Uterus (tissue), 4 donors: ENCODE data around the gene GRIN1. TPM values are rescaled to one million over a fixed set of nuclear protein-coding genes. Genes with fewer than 3 reads are reported as not detected.

Experiments used
- DNase-seq, 2 donors: peaks; one replicate each; pipeline ENCODE4 v3.0.0-alpha.2; 2019 to 2020
- H3K27ac ChIP-seq, 2 donors: fragments of 200-600 bp; sonication (generic); 1 replicate in 1 of 2; 2 replicates in 1 of 2; pipeline ENCODE4 v1.5.1; 2016 to 2018
- H3K27me3 ChIP-seq, 2 donors: fragments of 200-600 bp; sonication (generic); one replicate each; pipeline ENCODE4 v1.5.1; 2018 to 2019; ENCODE audit warnings: control low read depth in 1 of 2
- H3K36me3 ChIP-seq, 2 donors: fragments of 200-600 bp; sonication (generic); one replicate each; pipeline ENCODE4 v1.5.1; 2019; ENCODE audit warnings: control low read depth in 1 of 2
- H3K4me1 ChIP-seq, 2 donors: fragments of 200-600 bp; sonication (generic); one replicate each; pipeline ENCODE4 v1.5.1; 2018 to 2019; ENCODE audit warnings: control low read depth in 1 of 2
- H3K4me3 ChIP-seq, 2 donors: fragments of 200-600 bp; sonication (generic); 1 replicate in 1 of 2; 2 replicates in 1 of 2; pipeline ENCODE4 v1.5.1; 2018 to 2019; ENCODE audit warnings: mild to moderate bottlenecking in 1 of 2
- H3K9me3 ChIP-seq, 2 donors: fragments of 200-600 bp; sonication (generic); one replicate each; pipeline ENCODE4 v1.5.1; 2019; ENCODE audit warnings: control low read depth in 1 of 2
- CTCF ChIP-seq, 4 experiments: fragments of 200-600 bp in 2 of 4; fragments of 450-650 bp in 2 of 4; sonication (generic) in 2 of 4; IDR thresholded peaks; one replicate each; pipeline ENCODE4 v1.5.1; 2016 to 2019; ENCODE audit warnings: antibody characterized with exemption in 4 of 4, mild to moderate bottlenecking in 2 of 4, moderate library complexity in 1 of 4
- POLR2A ChIP-seq, 2 donors: fragments of 450-650 bp; IDR thresholded peaks; one replicate each; pipeline ENCODE4 v1.6.1; 2016; ENCODE audit warnings: antibody characterized with exemption in 2 of 2, mild to moderate bottlenecking in 1 of 2, moderate library complexity in 1 of 2
- intact Hi-C: fragments of 100-400 bp; cut with DNase I; formaldehyde crosslinking; loops from one replicate; pipeline ENCODE4 v1.15.1; 2023; ENCODE audit warnings: low total_unique reads
- total RNA-seq, 4 donors: library from RNA; depleted of rRNA in 3 of 4; stranded (reverse); fragments of >200 nt in 3 of 4; gene quantifications; one replicate each; pipeline versions ENCODE4 v1.1.0 to v1.2.4, GENCODE V29; 2014 to 2023
- donor health status: DM: yes; HTN: yes; CAD: no.

The GRIN1 gene
- total RNA-seq, 4 donors from 2014 or later = not detected

DNA sequence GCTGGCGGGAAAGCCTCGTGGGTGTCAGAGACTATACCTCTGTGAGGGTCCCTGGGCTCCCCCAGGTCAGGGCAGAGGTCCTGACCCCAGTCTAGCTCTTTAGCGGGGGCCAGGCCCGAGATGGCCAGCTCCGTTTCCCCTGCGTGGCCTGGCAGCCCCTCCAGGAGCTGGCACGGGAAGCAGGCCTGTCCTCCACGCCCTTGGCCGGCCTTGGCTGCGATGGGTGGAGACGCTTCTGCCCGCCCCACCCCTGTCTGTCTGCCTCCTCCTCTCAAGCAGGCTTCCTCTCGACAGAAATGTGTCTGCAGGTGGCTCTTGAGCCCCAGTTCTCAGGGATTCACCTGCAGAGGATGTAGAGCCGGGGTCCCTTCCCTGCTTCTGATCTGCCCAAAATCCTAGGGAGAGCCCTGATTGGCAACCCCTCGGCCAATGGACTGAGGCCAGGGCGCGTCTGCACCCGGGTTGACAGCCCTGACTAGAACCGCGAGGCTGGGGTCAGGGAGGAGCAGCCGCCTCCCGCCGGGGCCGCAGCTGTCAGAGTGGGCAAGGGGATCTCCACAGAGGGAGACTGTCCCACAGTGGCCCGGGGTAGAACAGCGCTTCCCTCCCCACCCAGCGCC is 2.6 kb upstream of the GRIN1 start:
- intact Hi-C loops = no loop called here
- peaks cover 0 to 37% of the 10 kb centered on the region in 2 donors for H3K27me3 ChIP-seq
- no peaks in the 10 kb centered on the region for H3K9me3 ChIP-seq
- no peak overlapping the region for H3K4me3 ChIP-seq
- no peak overlapping the region for H3K27ac ChIP-seq
- H3K4me1 ChIP-seq = peaks cover 0 to 12% of the 10 kb centered on the region in 2 donors
- TF ChIP-seq CTCF (IDR thresholded peaks at IDR 0.05) = no peak
- TF ChIP-seq POLR2A (IDR thresholded peaks at IDR 0.05) = no peak
- no peak for DNase-seq
- H3K36me3 ChIP-seq = no peaks in the 10 kb centered on the region

GRCh38 chr9:137136881-137137607 is 1.9 kb upstream of the GRIN1 start:
- Histone ChIP-seq H3K4me3 (no peak overlapping the region), H3K9me3 (no peaks in the 10 kb centered on the region), H3K27ac (no peak overlapping the region), H3K4me1 (peaks cover 0 to 12% of the 10 kb centered on the region in 2 donors), H3K36me3 (no peaks in the 10 kb centered on the region), H3K27me3 (peaks cover 0 to 37% of the 10 kb centered on the region in 2 donors)
- TF ChIP-seq CTCF (IDR thresholded peaks at IDR 0.05) = no peak
- no peak for TF ChIP-seq POLR2A (IDR thresholded peaks at IDR 0.05)
- intact Hi-C loops = no loop called here
- DNase-seq = no peak

- Histone ChIP-seq H3K27me3 (peaks cover 0 to 37% of the 10 kb centered on the region in 2 donors), H3K4me3 (no peak overlapping the region), H3K27ac (no peak overlapping the region), H3K36me3 (no peaks in the 10 kb centered on the region), H3K4me1 (peaks cover 0 to 12% of the 10 kb centered on the region in 2 donors), H3K9me3 (no peaks in the 10 kb centered on the region)
- no peak for TF ChIP-seq CTCF (IDR thresholded peaks at IDR 0.05)
- no peak for TF ChIP-seq POLR2A (IDR thresholded peaks at IDR 0.05)
- no peak for DNase-seq
- intact Hi-C loops = no loop called here
Observed at GRCh38 chr9:137138058-137138721, 764 bp upstream of the GRIN1 start.

- Histone ChIP-seq H3K9me3 (no peaks in the 10 kb centered on the region), H3K27me3 (peaks cover 0 to 33% of the 10 kb centered on the region in 2 donors), H3K4me1 (peaks cover 0 to 12% of the 10 kb centered on the region in 2 donors), H3K27ac (no peak overlapping the region), H3K4me3 (no peak overlapping the region), H3K36me3 (no peaks in the 10 kb centered on the region)
- no peak for TF ChIP-seq POLR2A (IDR thresholded peaks at IDR 0.05)
- TF ChIP-seq CTCF (IDR thresholded peaks at IDR 0.05) = no peak
- DNase-seq = no peak
- intact Hi-C loops = no loop called here
Observed at GRCh38 chr9:137139468-137140150, 655 bp downstream of the GRIN1 start.
